Kidney epithelial cell (primary cell): ENCODE results near the gene CDH13. TPM values are rescaled to one million over a fixed set of nuclear protein-coding genes. Genes with fewer than 3 reads are reported as not detected.

Source experiments
- DNase-seq: peaks from one replicate; pipeline ENCODE4 v3.0.0-alpha.2; 2010; ENCODE audit warnings: low read depth
- H3K27me3 ChIP-seq: 2 replicates; pipeline ENCODE4 v1.6.0; 2011; ENCODE audit warnings: low read length; ENCODE audit not compliant: control insufficient read depth, insufficient read depth
- H3K36me3 ChIP-seq: 2 replicates; pipeline ENCODE4 v1.5.1; 2011; ENCODE audit warnings: low read length; ENCODE audit not compliant: control insufficient read depth, insufficient read depth
- H3K4me3 ChIP-seq: 2 replicates; pipeline ENCODE4 v1.5.1; 2011; ENCODE audit warnings: low read depth, mild to moderate bottlenecking, control low read depth, low read length
- total RNA-seq: library from RNA; depleted of rRNA; stranded (reverse); fragments of >200 nt; gene quantifications from 2 replicates; pipeline ENCODE4 v1.2.3, GENCODE V29; 2015
- TF ChIP-seq, protein P1 (sequence below): IDR thresholded peaks from 2 replicates; pipeline ENCODE4 v1.5.1; 2011; ENCODE audit warnings: mild to moderate bottlenecking, moderate library complexity, low read length, control low read depth, inconsistent platforms; ENCODE audit not compliant: insufficient read depth, poor library complexity, severe bottlenecking

The CDH13 gene
- total RNA-seq, 1 donor from 2014 or later = 32.8 TPM

DNA sequence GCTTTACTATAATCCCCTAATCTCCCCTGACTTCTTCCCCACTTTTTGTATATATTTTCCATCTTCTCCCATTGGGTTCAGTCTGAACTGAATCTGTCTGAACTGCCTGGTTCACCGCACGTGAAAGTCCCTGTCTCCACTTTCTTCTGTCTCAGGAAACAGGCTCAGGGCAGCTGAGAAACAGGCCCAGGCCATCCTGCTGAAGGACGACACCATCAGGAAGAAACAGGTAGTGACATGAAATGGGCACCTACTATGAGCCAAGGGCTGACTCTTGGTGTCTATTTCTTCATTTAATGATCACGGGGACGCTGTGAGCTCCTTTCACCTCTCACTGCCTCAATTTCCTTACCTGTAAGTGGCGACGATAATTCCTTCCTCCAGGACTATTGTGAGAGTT is 1090.5 kb downstream of the CDH13 start:
- Histone ChIP-seq H3K4me3 (no peak overlapping the region), H3K36me3 (no peaks in the 10 kb centered on the region), H3K27me3 (no peaks in the 10 kb centered on the region)
- TF ChIP-seq, protein P1, sequence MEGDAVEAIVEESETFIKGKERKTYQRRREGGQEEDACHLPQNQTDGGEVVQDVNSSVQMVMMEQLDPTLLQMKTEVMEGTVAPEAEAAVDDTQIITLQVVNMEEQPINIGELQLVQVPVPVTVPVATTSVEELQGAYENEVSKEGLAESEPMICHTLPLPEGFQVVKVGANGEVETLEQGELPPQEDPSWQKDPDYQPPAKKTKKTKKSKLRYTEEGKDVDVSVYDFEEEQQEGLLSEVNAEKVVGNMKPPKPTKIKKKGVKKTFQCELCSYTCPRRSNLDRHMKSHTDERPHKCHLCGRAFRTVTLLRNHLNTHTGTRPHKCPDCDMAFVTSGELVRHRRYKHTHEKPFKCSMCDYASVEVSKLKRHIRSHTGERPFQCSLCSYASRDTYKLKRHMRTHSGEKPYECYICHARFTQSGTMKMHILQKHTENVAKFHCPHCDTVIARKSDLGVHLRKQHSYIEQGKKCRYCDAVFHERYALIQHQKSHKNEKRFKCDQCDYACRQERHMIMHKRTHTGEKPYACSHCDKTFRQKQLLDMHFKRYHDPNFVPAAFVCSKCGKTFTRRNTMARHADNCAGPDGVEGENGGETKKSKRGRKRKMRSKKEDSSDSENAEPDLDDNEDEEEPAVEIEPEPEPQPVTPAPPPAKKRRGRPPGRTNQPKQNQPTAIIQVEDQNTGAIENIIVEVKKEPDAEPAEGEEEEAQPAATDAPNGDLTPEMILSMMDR = no peak
- no peak for DNase-seq

DNA sequence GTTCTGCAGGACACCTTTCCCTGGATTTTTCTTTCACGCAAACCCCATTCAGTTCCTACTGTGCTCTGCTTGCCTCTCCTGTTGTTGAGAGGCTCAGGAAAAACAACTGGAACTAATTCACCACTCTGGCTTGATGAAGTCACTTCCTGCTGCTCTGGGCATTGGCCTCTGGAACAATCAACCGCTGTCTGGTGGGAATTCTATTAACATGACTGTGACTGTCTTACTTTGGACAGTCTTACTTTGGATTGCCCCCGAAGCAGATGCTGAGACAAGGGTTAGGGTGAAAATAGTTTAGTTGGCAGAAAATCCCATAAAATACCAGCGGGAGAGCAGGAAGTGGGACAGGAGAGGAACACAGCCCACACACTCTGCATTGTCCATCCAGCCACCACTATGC is 1091.0 kb downstream of the CDH13 start:
- no peak overlapping the region for H3K4me3 ChIP-seq
- no peak for DNase-seq
- TF ChIP-seq, protein P1 = no peak
- no peaks in the 10 kb centered on the region for H3K36me3 ChIP-seq
- no peaks in the 10 kb centered on the region for H3K27me3 ChIP-seq

DNA sequence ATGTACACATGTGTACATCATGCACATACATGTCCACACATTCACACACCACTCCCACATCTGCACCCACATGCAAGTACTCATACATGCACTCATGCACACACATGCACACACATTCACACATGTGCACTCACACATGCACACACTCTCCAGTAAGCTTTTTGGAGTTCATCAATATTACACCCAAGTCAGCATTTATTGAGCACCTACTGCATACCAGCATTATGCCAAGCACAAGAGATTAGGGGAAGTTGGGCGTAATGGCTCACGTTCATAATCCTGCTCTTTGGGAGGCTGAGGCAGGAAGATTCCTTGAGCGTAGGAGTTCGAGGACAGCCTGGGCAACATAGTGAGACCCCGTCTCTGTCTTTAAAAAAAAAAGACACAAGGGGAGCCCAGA is 1093.4 kb downstream of the CDH13 start:
- Histone ChIP-seq H3K36me3 (no peaks in the 10 kb centered on the region), H3K4me3 (no peak overlapping the region), H3K27me3 (no peaks in the 10 kb centered on the region)
- DNase-seq = no peak
- TF ChIP-seq, protein P1 = no peak

DNA sequence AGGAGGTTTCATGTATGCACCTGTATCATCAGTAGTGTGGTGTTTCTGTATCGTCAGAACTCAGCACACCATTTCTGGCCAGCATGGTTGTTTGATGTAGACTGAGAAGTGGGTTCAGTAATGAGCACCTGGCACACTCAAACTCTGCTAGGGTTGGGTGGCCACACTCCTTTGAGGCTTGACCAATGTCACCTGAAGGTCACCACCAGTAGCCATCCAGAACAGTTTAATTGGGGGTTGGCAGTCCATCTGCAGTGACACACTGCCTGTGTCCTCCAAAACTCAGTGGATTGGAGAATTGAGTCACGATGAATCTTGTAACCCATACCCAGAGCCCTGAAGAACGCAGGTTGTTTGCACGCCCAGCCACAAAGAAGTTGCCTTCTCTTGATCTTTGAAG is 1094.2 kb downstream of the CDH13 start:
- Histone ChIP-seq H3K36me3 (no peaks in the 10 kb centered on the region), H3K27me3 (no peaks in the 10 kb centered on the region), H3K4me3 (no peak overlapping the region)
- TF ChIP-seq, protein P1 = no peak
- no peak for DNase-seq

DNA sequence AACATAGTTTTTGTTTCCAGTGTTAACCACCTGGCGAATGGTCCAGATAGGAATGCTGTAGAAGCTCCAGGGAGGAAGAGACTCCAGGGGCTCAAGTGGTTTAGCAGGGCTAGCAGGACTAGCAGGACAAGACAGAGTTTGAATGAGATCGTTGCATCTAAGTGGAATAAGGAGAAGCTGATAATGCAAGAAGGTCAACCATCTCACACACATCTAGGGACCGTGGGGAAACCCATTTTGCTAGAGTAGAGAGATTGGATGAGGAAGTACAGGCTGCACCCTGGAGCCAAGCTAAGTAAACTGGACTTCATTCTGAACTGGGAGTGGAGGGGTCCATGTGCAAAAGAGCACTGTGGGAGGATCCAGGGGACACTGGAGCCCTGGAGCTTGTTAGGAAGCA is 1094.9 kb downstream of the CDH13 start:
- no peak overlapping the region for H3K4me3 ChIP-seq
- TF ChIP-seq, protein P1 = no peak
- no peaks in the 10 kb centered on the region for H3K27me3 ChIP-seq
- H3K36me3 ChIP-seq = no peaks in the 10 kb centered on the region
- DNase-seq = no peak

DNA sequence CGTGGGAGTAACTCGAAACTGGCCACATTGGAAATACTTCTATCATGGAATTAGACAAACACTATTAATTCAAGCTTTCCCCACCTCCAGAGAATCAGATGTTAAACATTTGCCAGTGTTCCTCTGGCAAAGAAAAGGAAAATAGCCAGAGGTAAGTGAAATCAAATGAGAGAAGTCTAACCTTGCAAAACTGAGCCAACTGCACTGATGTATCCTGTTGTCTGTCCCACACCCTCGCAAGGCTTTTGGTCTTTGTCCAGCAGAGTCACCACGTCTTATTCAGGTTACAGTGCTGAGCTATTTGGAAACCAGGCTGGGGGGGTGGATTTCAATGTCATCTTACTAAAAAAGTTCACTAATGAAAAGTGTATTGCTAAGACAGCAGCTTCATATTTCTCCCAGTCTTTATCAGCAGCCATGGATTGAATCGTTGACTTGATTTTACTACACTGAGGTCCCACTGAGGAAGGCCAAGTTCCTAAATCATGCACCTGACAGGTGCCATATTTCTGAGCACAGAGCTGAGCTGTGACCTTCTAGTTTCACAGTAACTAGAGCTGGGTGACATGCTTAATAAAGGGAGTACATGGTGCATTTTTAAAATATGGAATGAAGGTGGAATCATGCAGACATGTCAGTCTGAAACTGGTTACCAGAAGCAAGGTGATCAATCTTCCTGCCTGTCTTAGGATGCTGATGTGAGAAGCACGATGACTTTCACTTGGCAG is 1095.9 kb downstream of the CDH13 start:
- H3K27me3 ChIP-seq = no peaks in the 10 kb centered on the region
- H3K36me3 ChIP-seq = no peaks in the 10 kb centered on the region
- H3K4me3 ChIP-seq = no peak overlapping the region
- no peak for DNase-seq
- TF ChIP-seq, protein P1 = no peak
